A673 (cell line): ENCODE data around the gene PPOX.

Experiments
- CTCF ChIP-seq: fragments of 300-800, 200-600 bp; sonication (generic); conservative IDR thresholded peaks from 2 replicates; pipeline ENCODE4 v1.5.1; 2017; ENCODE audit warnings: low read depth, mild to moderate bottlenecking, antibody characterized with exemption, low read length, moderate library complexity, mixed read lengths
- EZH2 ChIP-seq: fragments of 200-600 bp; sonication (generic); IDR thresholded peaks from 2 replicates; pipeline ENCODE4 v1.6.1; 2017; ENCODE audit warnings: borderline replicate concordance, low read depth, mild to moderate bottlenecking, mixed read lengths, antibody characterized with exemption, low read length; ENCODE audit not compliant: poor library complexity, severe bottlenecking

DNA sequence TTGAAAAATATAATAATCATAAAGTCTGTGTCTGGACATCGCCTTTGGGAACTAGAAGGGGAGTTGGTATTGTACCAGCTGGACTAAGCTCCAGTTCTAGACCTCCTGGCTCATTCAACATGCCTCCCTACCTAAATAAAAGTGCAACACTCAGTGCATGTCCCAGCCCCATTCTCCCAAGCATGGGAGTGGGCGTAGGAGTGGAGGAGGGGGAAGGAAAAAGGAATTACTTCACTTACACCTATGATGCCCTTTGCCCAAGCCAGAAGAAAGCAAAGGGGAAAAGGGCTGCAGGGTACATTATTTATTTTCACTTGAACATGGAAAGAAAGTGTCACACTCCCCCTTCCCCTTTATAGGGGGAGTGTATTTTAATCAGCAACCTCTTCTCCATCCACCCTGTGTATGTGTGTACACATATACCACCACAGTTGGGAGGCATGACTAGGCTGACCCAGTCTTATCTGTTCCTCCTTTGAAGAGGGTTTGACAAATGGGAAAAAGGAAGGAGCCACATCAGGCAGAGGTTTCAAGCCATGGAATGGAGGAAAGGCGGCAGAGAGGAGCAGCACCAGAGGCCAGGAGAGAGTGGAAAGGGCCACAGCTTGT lies 45.1 kb upstream of the PPOX start:
- TF ChIP-seq CTCF (no peak), EZH2 (no peak)
